ENCODE results near the gene LKAAEAR1.

The LKAAEAR1 gene

GRCh38 chr20:64069614-64070243 lies 14.5 kb downstream of the LKAAEAR1 start:
- H2AFZ ChIP-seq, result no peak overlapping the region
- H3K79me2 ChIP-seq, result peaks cover 2% of the 10 kb centered on the region
- H3K4me1 ChIP-seq, result peaks cover 11% of the 10 kb centered on the region
- no peaks in the 10 kb centered on the region for H3K36me3 ChIP-seq (ENCODE audit: control insufficient read depth, insufficient read depth, low read length)
- no peak overlapping the region for H3K27ac ChIP-seq
- H3K9me3 ChIP-seq (ENCODE audit: control insufficient read depth, low read length), result no peaks in the 10 kb centered on the region
- H3K27me3 ChIP-seq (ENCODE audit: control insufficient read depth, insufficient read depth, low read length), result no peaks in the 10 kb centered on the region
- H3K4me2 ChIP-seq (ENCODE audit: low read length), result no peak overlapping the region
- TF ChIP-seq, protein P1, sequence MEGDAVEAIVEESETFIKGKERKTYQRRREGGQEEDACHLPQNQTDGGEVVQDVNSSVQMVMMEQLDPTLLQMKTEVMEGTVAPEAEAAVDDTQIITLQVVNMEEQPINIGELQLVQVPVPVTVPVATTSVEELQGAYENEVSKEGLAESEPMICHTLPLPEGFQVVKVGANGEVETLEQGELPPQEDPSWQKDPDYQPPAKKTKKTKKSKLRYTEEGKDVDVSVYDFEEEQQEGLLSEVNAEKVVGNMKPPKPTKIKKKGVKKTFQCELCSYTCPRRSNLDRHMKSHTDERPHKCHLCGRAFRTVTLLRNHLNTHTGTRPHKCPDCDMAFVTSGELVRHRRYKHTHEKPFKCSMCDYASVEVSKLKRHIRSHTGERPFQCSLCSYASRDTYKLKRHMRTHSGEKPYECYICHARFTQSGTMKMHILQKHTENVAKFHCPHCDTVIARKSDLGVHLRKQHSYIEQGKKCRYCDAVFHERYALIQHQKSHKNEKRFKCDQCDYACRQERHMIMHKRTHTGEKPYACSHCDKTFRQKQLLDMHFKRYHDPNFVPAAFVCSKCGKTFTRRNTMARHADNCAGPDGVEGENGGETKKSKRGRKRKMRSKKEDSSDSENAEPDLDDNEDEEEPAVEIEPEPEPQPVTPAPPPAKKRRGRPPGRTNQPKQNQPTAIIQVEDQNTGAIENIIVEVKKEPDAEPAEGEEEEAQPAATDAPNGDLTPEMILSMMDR (IDR thresholded peaks at IDR 0.05), result peak; percentile 76
- no peak overlapping the region for H3K9ac ChIP-seq
- H3K4me3 ChIP-seq (ENCODE audit: low read depth, low read length), result no peak overlapping the region

GRCh38 chr20:64069209-64069613 lies 15.0 kb downstream of the LKAAEAR1 start:
- Histone ChIP-seq H3K27ac (no peak overlapping the region), H3K4me2 (ENCODE audit: low read length) (no peak overlapping the region), H3K79me2 (peaks cover 5% of the 10 kb centered on the region), H3K4me3 (ENCODE audit: low read depth, low read length) (no peak overlapping the region), H3K9me3 (ENCODE audit: control insufficient read depth, low read length) (no peaks in the 10 kb centered on the region), H2AFZ (no peak overlapping the region), H3K4me1 (peaks cover 16% of the 10 kb centered on the region), H3K27me3 (ENCODE audit: control insufficient read depth, insufficient read depth, low read length) (no peaks in the 10 kb centered on the region), H3K36me3 (ENCODE audit: control insufficient read depth, insufficient read depth, low read length) (no peaks in the 10 kb centered on the region), H3K9ac (no peak overlapping the region)
- TF ChIP-seq, protein P1 (IDR thresholded peaks at IDR 0.05), result no peak

DNA sequence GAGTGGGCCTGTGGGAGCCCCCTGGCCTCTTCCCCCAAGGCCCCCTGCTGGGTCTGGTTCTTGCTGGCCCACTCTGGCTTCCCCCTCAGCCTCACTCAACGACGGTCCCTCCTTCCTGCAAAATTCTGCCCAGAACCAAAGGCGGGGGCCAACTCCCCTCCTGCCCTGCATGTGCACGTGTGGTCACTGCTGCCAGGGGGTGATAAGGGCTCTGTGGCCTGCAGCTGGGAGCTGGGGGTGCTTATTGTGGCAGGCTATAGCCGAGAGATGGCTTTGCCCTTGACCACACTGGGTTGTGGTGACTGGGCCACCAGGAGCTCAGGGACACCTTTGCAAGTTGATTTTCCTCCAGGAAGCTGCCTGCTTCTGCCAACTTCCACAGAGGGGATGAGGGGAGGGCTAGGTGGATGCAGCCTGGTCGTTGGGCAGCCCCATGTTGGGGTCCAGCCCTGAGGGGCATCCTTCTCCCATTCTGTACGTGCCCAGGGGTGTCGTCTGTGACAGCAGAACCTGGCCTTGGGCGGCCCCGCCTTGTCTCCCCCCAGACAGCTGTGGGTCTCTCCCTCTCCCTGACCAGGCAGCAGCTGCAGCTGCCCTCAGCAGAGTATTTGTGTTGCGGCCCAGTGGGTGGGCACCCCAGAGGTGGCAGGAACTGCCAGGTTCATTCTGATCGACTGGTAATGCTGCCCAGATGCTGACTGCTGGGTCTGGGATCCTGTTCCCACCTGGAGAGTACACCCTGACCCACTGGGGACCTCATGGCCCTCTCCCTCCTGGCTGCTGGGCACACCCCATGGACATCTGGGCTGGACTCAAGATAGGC lies 15.6 kb downstream of the LKAAEAR1 start:
- Histone ChIP-seq H3K4me1 (peaks cover 16% of the 10 kb centered on the region), H3K4me2 (ENCODE audit: low read length) (no peak overlapping the region), H3K36me3 (ENCODE audit: control insufficient read depth, insufficient read depth, low read length) (no peaks in the 10 kb centered on the region), H3K27ac (no peak overlapping the region), H3K4me3 (ENCODE audit: low read depth, low read length) (no peak overlapping the region), H3K79me2 (peaks cover 5% of the 10 kb centered on the region), H3K9ac (no peak overlapping the region), H3K9me3 (ENCODE audit: control insufficient read depth, low read length) (no peaks in the 10 kb centered on the region), H3K27me3 (ENCODE audit: control insufficient read depth, insufficient read depth, low read length) (no peaks in the 10 kb centered on the region), H2AFZ (no peak overlapping the region)
- TF ChIP-seq, protein P1 (IDR thresholded peaks at IDR 0.05), result no peak

GRCh38 chr20:64067733-64068307 lies 16.4 kb downstream of the LKAAEAR1 start:
- Histone ChIP-seq H3K4me2 (ENCODE audit: low read length) (no peak overlapping the region), H2AFZ (no peak overlapping the region), H3K4me1 (peaks cover 16% of the 10 kb centered on the region), H3K79me2 (peaks cover 5% of the 10 kb centered on the region), H3K4me3 (ENCODE audit: low read depth, low read length) (no peak overlapping the region), H3K9me3 (ENCODE audit: control insufficient read depth, low read length) (no peaks in the 10 kb centered on the region), H3K36me3 (ENCODE audit: control insufficient read depth, insufficient read depth, low read length) (no peaks in the 10 kb centered on the region), H3K27me3 (ENCODE audit: control insufficient read depth, insufficient read depth, low read length) (no peaks in the 10 kb centered on the region), H3K9ac (no peak overlapping the region), H3K27ac (no peak overlapping the region)
- TF ChIP-seq, protein P1 (IDR thresholded peaks at IDR 0.05), result no peak
